ENCODE results near the gene SERP2. TPM values are rescaled to one million over a fixed set of nuclear protein-coding genes. Genes with fewer than 3 reads are reported as not detected.
"Not testable (repeated sequence)": the region's sequence is repeated elsewhere in the genome, so short reads cannot be mapped to it uniquely, and the experiment has no call there.

SERP2 gene
- total RNA-seq = 100 to 1,000 TPM in 1 of 5 donors, 1 to 10 TPM in 3, not detected in 1; 1.0 to 255 (median 4.3) TPM
- polyA plus RNA-seq = 10 to 100 TPM in 1 of 3 donors, 1 to 10 TPM in 2; 9.3 to 11.0 (median 9.5) TPM
- long read RNA-seq, donor 1, partial matches to known transcripts = 0 of 2 reads
- long read RNA-seq, donor 1, other reads (novel, unspliced or antisense) = 0 of 2 reads
- long read RNA-seq, donor 2, partial matches to known transcripts = 0 of 5 reads
- long read RNA-seq, donor 2, other reads (novel, unspliced or antisense) = 0 of 5 reads
- long read RNA-seq, donor 3, partial matches to known transcripts = 0 of 1 reads
- long read RNA-seq, donor 3, other reads (novel, unspliced or antisense) = 0 of 1 reads
- long read RNA-seq, donor 4 = 0 reads
- long read RNA-seq, donor 5, partial matches to known transcripts = 0 of 1 reads
- long read RNA-seq, donor 5, other reads (novel, unspliced or antisense) = 0 of 1 reads
- long read RNA-seq, donor 6, transcript SERP2-203 (4 exons, 962 nt) = major isoform, 5 of 6 reads
- long read RNA-seq, donor 6, partial matches to known transcripts = 0 of 6 reads
- long read RNA-seq, donor 6, other reads (novel, unspliced or antisense) = 0 of 6 reads
- long read RNA-seq, donor 7, partial matches to known transcripts = 0 of 5 reads
- long read RNA-seq, donor 7, other reads (novel, unspliced or antisense) = 0 of 5 reads
- long read RNA-seq, donor 8 = 0 reads
- long read RNA-seq, donor 9, partial matches to known transcripts = 0 of 4 reads
- long read RNA-seq, donor 9, other reads (novel, unspliced or antisense) = 0 of 4 reads
- long read RNA-seq, donor 10, partial matches to known transcripts = 0 of 1 reads
- long read RNA-seq, donor 10, other reads (novel, unspliced or antisense) = 0 of 1 reads

DNA sequence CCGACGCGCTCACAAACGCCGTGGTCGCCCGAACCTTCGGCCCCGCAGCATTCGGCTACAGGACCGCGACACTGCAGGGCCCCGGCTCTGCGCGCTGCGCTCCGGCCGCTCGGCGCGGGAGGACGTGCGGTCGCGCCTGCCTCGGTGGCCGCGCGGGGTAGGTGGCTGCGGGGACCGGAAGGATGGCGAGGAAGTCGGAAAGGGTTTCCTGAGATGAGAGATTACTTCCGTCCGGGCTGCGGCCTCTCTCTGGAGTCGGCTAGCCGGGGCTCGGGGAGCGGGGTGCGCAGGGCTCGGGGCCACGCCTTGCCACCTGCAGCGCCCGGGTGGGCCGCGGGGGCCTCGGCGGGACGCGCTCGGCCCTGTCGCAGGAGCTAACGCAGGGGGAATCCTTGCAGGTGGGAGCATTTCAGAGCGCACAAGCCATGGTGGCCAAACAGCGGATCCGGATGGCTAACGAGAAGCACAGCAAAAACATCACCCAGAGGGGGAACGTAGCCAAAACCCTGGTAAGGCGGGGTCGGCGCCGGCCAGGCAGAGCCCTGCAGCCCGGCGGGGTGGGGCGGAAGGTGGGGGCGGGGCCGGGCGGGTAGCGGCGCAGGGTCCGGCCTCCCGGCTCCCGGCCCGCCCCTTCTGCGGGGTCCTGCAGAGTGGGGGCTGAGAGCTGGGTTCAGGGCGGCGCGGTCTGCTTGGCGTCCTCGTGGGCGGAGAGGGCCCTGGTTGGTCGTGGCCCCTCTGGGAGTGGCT, at the start of gene SERP2:
SERP2 (plus strand) TSS at position 224 of the 747 bp plus-strand sequence; CDS start at position 426, 202 bp downstream.
- H3K27ac ChIP-seq = peak within 1 kb of the TSS; percentile 55 to 88 (median 75)
- intact Hi-C loops (cut with DNase I; ENCODE audit: low total_unique reads) = no loop called here
- peak within 1 kb of the TSS; percentile 53 to 68 (median 64) for H3K4me3 ChIP-seq
- 1 to 3% (median 1%) methylated on average over 20 to 82 of the region's 83 CpGs for WGBS, 5 donors
- peaks cover 0 to 13% (median 0%) of the 10 kb centered on the region in 3 donors for H3K27me3 ChIP-seq
- no peak for TF ChIP-seq POLR2AphosphoS5 (IDR thresholded peaks at IDR 0.05)
- TF ChIP-seq POLR2A (IDR thresholded peaks at IDR 0.05) = no peak
- no peak for TF ChIP-seq EP300 (IDR thresholded peaks at IDR 0.05)
- TF ChIP-seq, protein P1, sequence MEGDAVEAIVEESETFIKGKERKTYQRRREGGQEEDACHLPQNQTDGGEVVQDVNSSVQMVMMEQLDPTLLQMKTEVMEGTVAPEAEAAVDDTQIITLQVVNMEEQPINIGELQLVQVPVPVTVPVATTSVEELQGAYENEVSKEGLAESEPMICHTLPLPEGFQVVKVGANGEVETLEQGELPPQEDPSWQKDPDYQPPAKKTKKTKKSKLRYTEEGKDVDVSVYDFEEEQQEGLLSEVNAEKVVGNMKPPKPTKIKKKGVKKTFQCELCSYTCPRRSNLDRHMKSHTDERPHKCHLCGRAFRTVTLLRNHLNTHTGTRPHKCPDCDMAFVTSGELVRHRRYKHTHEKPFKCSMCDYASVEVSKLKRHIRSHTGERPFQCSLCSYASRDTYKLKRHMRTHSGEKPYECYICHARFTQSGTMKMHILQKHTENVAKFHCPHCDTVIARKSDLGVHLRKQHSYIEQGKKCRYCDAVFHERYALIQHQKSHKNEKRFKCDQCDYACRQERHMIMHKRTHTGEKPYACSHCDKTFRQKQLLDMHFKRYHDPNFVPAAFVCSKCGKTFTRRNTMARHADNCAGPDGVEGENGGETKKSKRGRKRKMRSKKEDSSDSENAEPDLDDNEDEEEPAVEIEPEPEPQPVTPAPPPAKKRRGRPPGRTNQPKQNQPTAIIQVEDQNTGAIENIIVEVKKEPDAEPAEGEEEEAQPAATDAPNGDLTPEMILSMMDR (IDR thresholded peaks at IDR 0.05) = no peak
- peak in 1 of 2 donors; percentile 74 for DNase-seq
- H3K36me3 ChIP-seq = no peaks in the 10 kb centered on the region
- H3K4me1 ChIP-seq = peaks cover 16 to 57% (median 39%) of the 10 kb centered on the region in 4 donors
- H3K9me3 ChIP-seq = no peaks in the 10 kb centered on the region

DNA sequence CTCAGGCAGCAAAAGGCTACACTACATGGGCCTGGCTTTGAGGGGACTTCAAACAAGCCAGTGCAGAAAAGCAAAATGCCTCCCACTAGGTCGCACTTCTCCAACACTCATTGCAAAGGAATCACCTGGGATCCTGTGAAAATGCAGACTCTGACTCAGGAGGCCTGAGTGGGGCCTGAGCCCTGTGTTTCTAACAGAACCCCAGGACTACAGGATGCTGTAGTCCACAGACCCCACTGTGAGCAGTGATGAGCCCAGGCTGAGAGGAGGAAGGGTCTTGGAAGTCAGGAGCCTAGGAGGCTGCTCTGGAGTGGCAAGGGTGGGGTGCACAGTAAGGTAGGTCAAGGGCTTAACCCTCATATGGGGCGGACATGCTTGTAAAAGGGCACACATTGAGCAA, 46.7 kb upstream of the SERP2 start:
- intact Hi-C loops (cut with DNase I; ENCODE audit: low total_unique reads) = no loop called here
- no peaks in the 10 kb centered on the region for H3K36me3 ChIP-seq
- H3K9me3 ChIP-seq = no peaks in the 10 kb centered on the region
- H3K27me3 ChIP-seq = no peaks in the 10 kb centered on the region
- no peak for DNase-seq
- H3K4me3 ChIP-seq = no peak overlapping the region
- H3K4me1 ChIP-seq = peaks cover 0 to 14% (median 12%) of the 10 kb centered on the region in 4 donors
- 86 to 100% (median 94%) methylated on average over 2 of the region's 2 CpGs for WGBS, 5 donors
- TF ChIP-seq POLR2A (IDR thresholded peaks at IDR 0.05) = no peak
- TF ChIP-seq EP300 (IDR thresholded peaks at IDR 0.05) = no peak
- no peak for TF ChIP-seq POLR2AphosphoS5 (IDR thresholded peaks at IDR 0.05)
- TF ChIP-seq, protein P1 (IDR thresholded peaks at IDR 0.05) = no peak
- no peak overlapping the region for H3K27ac ChIP-seq

DNA sequence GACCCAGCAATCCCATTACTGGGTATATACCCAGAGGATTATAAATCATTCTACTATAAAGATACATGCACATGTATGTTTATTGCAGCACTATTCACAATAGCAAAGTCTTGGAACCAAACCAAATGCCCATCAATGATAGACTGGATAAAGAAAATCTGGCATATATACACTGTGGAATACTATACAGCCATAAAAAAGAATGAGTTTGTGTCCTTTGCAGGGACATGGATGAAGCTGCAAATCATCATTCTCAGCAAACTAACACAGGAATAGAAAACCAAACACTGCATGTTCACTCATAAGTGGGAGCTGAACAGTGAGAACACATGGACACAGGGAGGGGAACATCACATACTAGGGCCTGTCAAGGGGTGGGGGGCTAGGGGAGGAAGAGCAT, 44.6 kb upstream of the SERP2 start:
- H3K27me3 ChIP-seq; intact Hi-C loops (cut with DNase I; ENCODE audit: low total_unique reads); H3K9me3 ChIP-seq; DNase-seq; H3K36me3 ChIP-seq; H3K27ac ChIP-seq; H3K4me3 ChIP-seq: not testable (repeated sequence)
- peaks cover 7 to 24% (median 19%) of the 10 kb centered on the region in 4 donors for H3K4me1 ChIP-seq

DNA sequence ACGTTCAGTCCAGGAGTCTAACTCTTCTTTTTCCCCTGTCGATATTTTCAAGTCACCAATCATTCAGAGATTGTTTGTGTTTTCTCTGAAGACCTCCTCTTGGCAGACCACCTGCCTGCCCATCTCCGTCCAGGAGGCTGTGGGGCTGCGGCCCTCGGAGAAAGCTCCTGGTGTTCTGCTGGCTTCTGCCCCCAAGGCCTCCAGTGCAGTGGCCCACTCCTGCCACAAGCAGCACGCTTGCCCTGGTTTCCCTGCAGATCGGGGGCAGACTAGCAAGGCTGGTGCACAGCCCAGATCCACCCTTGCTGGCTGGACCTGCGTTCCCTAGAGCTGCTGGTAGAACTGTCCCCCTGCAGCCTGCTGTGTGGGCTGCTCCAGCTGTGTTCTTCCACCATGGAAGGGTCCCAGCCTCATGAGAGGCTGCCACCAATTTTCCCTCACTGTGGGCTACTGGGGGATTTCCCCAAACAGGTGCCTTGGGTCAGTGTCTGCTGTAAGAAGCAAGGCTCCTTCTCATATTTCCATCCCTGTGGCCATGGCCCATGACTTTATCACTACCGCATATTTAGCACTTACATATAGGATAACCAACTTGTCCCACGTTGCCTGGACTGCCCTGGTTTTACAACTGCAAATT, 43.6 kb upstream of the SERP2 start:
- H3K27me3 ChIP-seq = no peaks in the 10 kb centered on the region
- H3K9me3 ChIP-seq = no peaks in the 10 kb centered on the region
- WGBS, 5 donors = 87 to 95% (median 95%) methylated on average over 8 to 10 of the region's 10 CpGs
- no peak overlapping the region for H3K4me3 ChIP-seq
- TF ChIP-seq, protein P1 (IDR thresholded peaks at IDR 0.05) = no peak
- TF ChIP-seq POLR2AphosphoS5 (IDR thresholded peaks at IDR 0.05) (no peak), EP300 (IDR thresholded peaks at IDR 0.05) (no peak), POLR2A (IDR thresholded peaks at IDR 0.05) (no peak)
- H3K36me3 ChIP-seq = no peaks in the 10 kb centered on the region
- peak overlapping the region in 1 of 5 donors; percentile 75 for H3K27ac ChIP-seq
- peaks cover 7 to 24% (median 19%) of the 10 kb centered on the region in 4 donors for H3K4me1 ChIP-seq
- DNase-seq = no peak
- intact Hi-C loops (cut with DNase I; ENCODE audit: low total_unique reads) = no loop called here
